ENCODE results near the gene HOXB9. TPM values are rescaled to one million over a fixed set of nuclear protein-coding genes. Genes with fewer than 3 reads are reported as not detected.

The HOXB9 gene
- total and polyA plus RNA-seq, 2 of the 13 experiments (the other 11 are each of a cell fraction or from before 2014, with no cell fraction given) = not detected

- no peak for TF ChIP-seq ZBTB39 (CRISPR knock-in tag; IDR thresholded peaks at IDR 0.05)
- peak; percentile 65 for TF ChIP-seq ERF (CRISPR knock-in tag; IDR thresholded peaks at IDR 0.05)
- peak; percentile 72 for TF ChIP-seq ZFP36 (IDR thresholded peaks at IDR 0.05; ENCODE audit: borderline replicate concordance, low read depth, low read length, partially characterized antibody)
- TF ChIP-seq RBM39 (IDR thresholded peaks at IDR 0.05; ENCODE audit: low read depth, low read length, poor library complexity, severe bottlenecking) = no peak
- no peak for TF ChIP-seq RAD51 (IDR thresholded peaks at IDR 0.05; ENCODE audit: borderline replicate concordance)
- TF ChIP-seq ZNF275 (CRISPR knock-in tag; IDR thresholded peaks at IDR 0.05; ENCODE audit: borderline replicate concordance) = no peak
- TF ChIP-seq ZNF549 (CRISPR knock-in tag; IDR thresholded peaks at IDR 0.05) = no peak
- no peak for TF ChIP-seq ZSCAN5A (CRISPR knock-in tag; IDR thresholded peaks at IDR 0.05; ENCODE audit: borderline replicate concordance)
- TF ChIP-seq CREB1 (IDR thresholded peaks at IDR 0.05) = no peak
- TF ChIP-seq CREB1 (CRISPR knock-in tag; IDR thresholded peaks at IDR 0.05) = no peak
- no peak for TF ChIP-seq ZNF512 (CRISPR knock-in tag; IDR thresholded peaks at IDR 0.05)
- no peak for TF ChIP-seq SRSF1 (optimal IDR thresholded peaks at IDR 0.05; ENCODE audit: low read depth, low read length)
- no peak for TF ChIP-seq KLF15 (CRISPR knock-in tag; IDR thresholded peaks at IDR 0.05; ENCODE audit: borderline replicate concordance)
- TF ChIP-seq ZNF232 (CRISPR knock-in tag; IDR thresholded peaks at IDR 0.05; ENCODE audit: borderline replicate concordance) = no peak
- peak; percentile 94 for TF ChIP-seq CTCF (CRISPR knock-in tag; IDR thresholded peaks at IDR 0.05)
- TF ChIP-seq HDAC1 (CRISPR knock-in tag; IDR thresholded peaks at IDR 0.05) = no peak
- no peak for TF ChIP-seq SIN3B (IDR thresholded peaks at IDR 0.05; ENCODE audit: low read length)
- no peak for TF ChIP-seq ATF5 (CRISPR knock-in tag; IDR thresholded peaks at IDR 0.05; ENCODE audit: low read depth)
- TF ChIP-seq SAFB2 (CRISPR knock-in tag; IDR thresholded peaks at IDR 0.05; ENCODE audit: borderline replicate concordance, low read depth) = no peak
- TF ChIP-seq PHF21A (CRISPR knock-in tag; IDR thresholded peaks at IDR 0.05) = no peak
Observed at GRCh38 chr17:48618256-48618896, 7.8 kb downstream of the HOXB9 start (continued).

Data from HepG2 (cell line).